ENCODE results near the gene ZEB1. TPM values are rescaled to one million over a fixed set of nuclear protein-coding genes. Genes with fewer than 3 reads are reported as not detected.

The ZEB1 gene
- total and polyA plus RNA-seq, 2 of the 4 experiments (the other 2 are of a cell fraction), result 23.7 to 108 TPM

GRCh38 chr10:31528831-31529230 is 209.8 kb downstream of the ZEB1 start:
- Histone ChIP-seq H3K4me3 (ENCODE audit: insufficient read depth, low read depth, low read length) (no peak overlapping the region), H3K27me3 (ENCODE audit: control insufficient read depth, insufficient read depth, low read length) (no peaks in the 10 kb centered on the region), H3K4me2 (ENCODE audit: low read depth, low read length) (no peak overlapping the region), H3K4ac (ENCODE audit: low read depth, low read length) (no peak overlapping the region), H4K20me1 (ENCODE audit: insufficient read depth, low read length) (peaks cover 5% of the 10 kb centered on the region; the same call in 1 of the 2 replicates), H3K18ac (ENCODE audit: low read depth, low read length) (no peak overlapping the region), H3K36me3 (ENCODE audit: control insufficient read depth, insufficient read depth, low read length) (peaks cover 20% of the 10 kb centered on the region), H4K5ac (ENCODE audit: low read depth, low read length) (no peak overlapping the region), H3K9me1 (ENCODE audit: insufficient read depth, low read length) (peaks cover 8% of the 10 kb centered on the region; the same call in 1 of the 2 replicates), H3K56ac (ENCODE audit: extremely low read depth, insufficient read depth, low read length) (no peak overlapping the region), H2AK9ac (replicated peaks; ENCODE audit: low read depth, low read length, poor library complexity) (no peak overlapping the region), H3K14ac (replicated peaks; ENCODE audit: low read depth, low read length) (no peak overlapping the region), H3K23ac (ENCODE audit: low read depth, low read length) (no peak overlapping the region), H2BK15ac (ENCODE audit: low read depth, low read length) (no peak overlapping the region), H3K27ac (ENCODE audit: insufficient read depth, low read length) (no peak overlapping the region), H2BK120ac (ENCODE audit: low read depth, low read length) (no peak overlapping the region), H3K9me3 (ENCODE audit: control insufficient read depth, insufficient read depth, low read length) (no peaks in the 10 kb centered on the region), H3K4me1 (ENCODE audit: control insufficient read depth, insufficient read depth, low read length) (no peaks in the 10 kb centered on the region; the same call in 1 of the 2 replicates), H2BK5ac (ENCODE audit: low read depth, low read length, poor library complexity, severe bottlenecking) (no peak overlapping the region), H3K79me1 (ENCODE audit: low read depth in 1 of 2, low read length in 2 of 2) (peaks cover 6 to 23% of the 10 kb centered on the region in 2 experiments; a peak in 3 of 4 replicates), H2BK20ac (ENCODE audit: low read depth, low read length) (no peak overlapping the region), H2AK5ac (ENCODE audit: low read depth, low read length) (no peak overlapping the region), H4K8ac (ENCODE audit: low read depth in 2 of 2, low read length in 2 of 2) (no peak overlapping the region), H4K91ac (ENCODE audit: insufficient read depth, low read depth, low read length) (no peak overlapping the region), H2AFZ (replicated peaks; ENCODE audit: low read length, poor library complexity) (no peak overlapping the region), H3K9ac (ENCODE audit: low read depth, low read length) (no peak overlapping the region)
- in situ Hi-C loops (cut with MboI; ENCODE audit: low sequenced_read_pairs) (no loop called here), dilution Hi-C loops (cut with HindIII; ENCODE audit: low sequenced_read_pairs, unreplicated experiment) (no loop called here), intact Hi-C loops (cut with micrococcal nuclease) (loop anchor here (5.0 kb wide), 1 partner anchor 278 kb away; no protein-coding TSS in a partner anchor)
- ChIA-PET POLR2A (ENCODE audit: unreplicated experiment) (no interaction called here), CTCF (no interaction called here)
- TF ChIP-seq MAFK (IDR thresholded peaks at IDR 0.05; ENCODE audit: low read depth, low read length) (no peak), USF2 (IDR thresholded peaks at IDR 0.05; ENCODE audit: low read depth, low read length) (no peak), SMC3 (IDR thresholded peaks at IDR 0.05; ENCODE audit: low read depth, low read length) (no peak), MAZ (IDR thresholded peaks at IDR 0.05; ENCODE audit: borderline replicate concordance, low read depth, low read length) (no peak), RFX5 (IDR thresholded peaks at IDR 0.05; ENCODE audit: low read depth, low read length) (no peak), CHD1 (IDR thresholded peaks at IDR 0.05; ENCODE audit: low read depth, low read length) (no peak), RCOR1 (IDR thresholded peaks at IDR 0.05; ENCODE audit: insufficient replicate concordance, low read length) (no peak), POLR2A (IDR thresholded peaks at IDR 0.05; ENCODE audit: low read depth, low read length) (no peak), NFE2L2 (IDR thresholded peaks at IDR 0.05; ENCODE audit: low read depth, low read length) (no peak), CEBPB (IDR thresholded peaks at IDR 0.05; ENCODE audit: low read depth, low read length) (no peak), FOS (IDR thresholded peaks at IDR 0.05; ENCODE audit: low read depth, low read length) (no peak), BHLHE40 (IDR thresholded peaks at IDR 0.05; ENCODE audit: low read depth, low read length) (no peak), RAD21 (IDR thresholded peaks at IDR 0.05; ENCODE audit: low read length) (no peak), ELK1 (IDR thresholded peaks at IDR 0.05; ENCODE audit: borderline replicate concordance, low read depth, low read length) (no peak)
- DNase-seq (peak; percentile 40), ATAC-seq (ENCODE audit: low read depth) (no peak; the same call in 1 of the 2 replicates)
- BruUV-seq (replicated peaks), result no TSS peak
